GM21723 (cell line): ENCODE measurements around the gene PODNL1.
"Not testable (repeated sequence)": the region's sequence is repeated elsewhere in the genome, so short reads cannot be mapped to it uniquely, and the experiment has no call there.

Experiments
- ATAC-seq: cut with Tn5 transposase; IDR thresholded peaks from one replicate; pipeline ENCODE4 v1.9.1; 2021; ENCODE audit warnings: mild to moderate bottlenecking, moderate library complexity; ENCODE audit not compliant: unreplicated experiment

Gene PODNL1

DNA sequence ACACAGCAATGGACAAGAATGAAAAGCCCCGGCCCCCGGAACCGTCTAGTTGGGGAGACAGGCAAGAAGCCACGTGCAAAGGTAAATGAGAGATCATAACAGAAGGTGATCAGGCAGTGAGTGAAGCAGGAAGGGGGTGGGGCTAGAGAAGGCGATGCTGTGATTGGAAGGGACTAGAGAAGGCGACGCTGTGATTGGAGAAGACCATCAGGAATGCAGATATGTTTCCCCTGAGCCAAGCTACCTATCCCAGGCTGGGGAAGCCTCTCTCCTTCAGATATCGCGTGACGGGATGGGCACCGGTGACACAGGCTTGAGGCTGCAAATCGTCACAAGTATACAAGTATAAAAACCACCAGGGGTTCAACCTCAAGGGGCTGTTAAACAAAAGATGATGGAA is 35.9 kb upstream of the PODNL1 start:
- no peak for ATAC-seq

GRCh38 chr19:13973479-13973878 is 35.3 kb upstream of the PODNL1 start:
- ATAC-seq: not testable (repeated sequence)

DNA sequence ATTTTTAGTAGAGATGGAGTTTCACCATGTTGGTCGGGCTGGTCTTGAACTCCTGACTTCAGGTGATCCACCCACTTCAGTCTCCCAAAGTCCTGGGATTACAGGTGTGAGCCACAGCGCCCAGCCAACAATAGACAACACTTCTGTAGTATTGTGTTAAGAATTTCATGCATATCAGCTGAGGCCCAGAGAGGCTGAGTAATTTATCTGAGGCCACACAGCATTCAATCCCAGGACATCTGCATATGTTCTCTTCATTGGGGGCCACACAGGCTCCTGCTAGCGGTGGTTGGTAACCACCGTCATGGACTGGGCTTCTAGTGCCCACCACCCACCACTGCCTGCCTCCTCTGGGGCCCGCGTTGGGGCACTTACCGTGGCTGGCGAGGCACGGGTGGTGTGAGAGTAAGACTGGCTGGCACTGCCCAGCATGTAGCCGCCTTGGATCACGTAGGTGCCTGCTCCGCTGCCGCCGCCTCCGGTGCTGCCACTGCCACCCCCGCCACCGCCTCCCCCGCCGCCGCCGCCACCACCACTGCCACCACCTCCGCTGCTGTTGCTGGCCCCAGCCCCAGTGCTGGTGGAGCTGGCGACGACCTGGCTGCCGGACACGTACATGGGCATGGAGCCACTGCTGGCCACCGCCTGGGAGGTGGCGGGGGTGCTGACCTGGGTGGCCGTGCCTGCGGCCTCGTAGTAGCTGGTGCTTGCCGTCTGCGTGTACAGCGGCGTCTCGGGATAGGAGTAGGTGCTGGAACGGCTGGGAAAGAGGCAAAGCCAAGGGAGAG is 34.3 kb upstream of the PODNL1 start:
- no peak for ATAC-seq

- not testable (repeated sequence) for ATAC-seq
These were observed 33.7 kb upstream of the PODNL1 start for GRCh38 chr19:13971868-13972267.

GRCh38 chr19:13969897-13970296 is 31.7 kb upstream of the PODNL1 start:
- no peak for ATAC-seq

DNA sequence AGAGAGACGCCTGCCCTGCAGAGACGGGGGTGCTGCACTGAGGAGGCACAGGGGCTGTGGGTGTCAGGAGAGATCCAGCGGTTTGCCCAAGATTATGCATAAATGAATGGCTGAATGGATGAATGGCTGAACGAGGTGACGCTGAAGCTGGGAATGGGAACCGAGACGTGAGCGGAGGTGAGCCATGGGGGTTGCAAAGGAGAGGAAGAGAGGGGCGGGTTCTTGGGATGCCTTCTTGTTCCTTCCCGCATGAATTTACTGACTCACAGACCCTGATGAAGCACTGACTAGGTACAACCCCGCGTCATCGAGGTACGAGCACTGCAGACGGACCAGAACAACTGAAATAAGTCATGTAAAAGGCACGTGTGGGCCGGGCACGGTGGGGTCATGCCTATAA is 30.8 kb upstream of the PODNL1 start:
- no peak for ATAC-seq

DNA sequence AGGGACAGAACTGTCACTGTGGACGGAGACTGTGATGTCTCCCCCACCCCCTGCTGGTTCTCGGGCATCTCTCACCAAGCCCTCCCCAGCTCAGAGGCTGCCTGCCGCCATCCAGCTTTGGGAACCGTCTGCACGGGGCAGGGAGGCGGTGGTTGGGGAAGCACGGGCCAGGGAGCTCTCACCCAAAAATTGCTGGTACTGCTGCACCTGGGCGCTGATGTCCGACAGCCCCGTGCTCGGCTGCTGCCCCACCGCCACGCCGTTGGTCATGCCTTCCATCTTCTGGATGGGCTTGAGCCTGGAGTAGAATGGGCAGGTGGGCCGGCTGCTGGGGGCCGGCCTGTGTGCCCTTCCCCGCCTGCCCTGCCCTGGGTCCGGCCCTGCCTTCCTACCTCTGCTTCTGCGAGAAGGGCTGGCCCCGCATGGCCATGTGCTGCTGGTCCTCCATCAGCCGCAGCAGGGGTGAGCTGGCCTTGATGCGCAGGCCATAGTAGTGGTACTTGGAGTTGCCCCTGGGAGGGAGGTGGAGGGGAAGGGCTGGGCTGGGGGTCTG is 30.2 kb upstream of the PODNL1 start:
- ATAC-seq: no peak

GRCh38 chr19:13967206-13967605 is 29.0 kb upstream of the PODNL1 start:
- ATAC-seq: not testable (repeated sequence)

GRCh38 chr19:13966684-13967128 is 28.5 kb upstream of the PODNL1 start:
- no peak for ATAC-seq

- no peak for ATAC-seq
These were observed 27.9 kb upstream of the PODNL1 start for GRCh38 chr19:13965926-13966683.

DNA sequence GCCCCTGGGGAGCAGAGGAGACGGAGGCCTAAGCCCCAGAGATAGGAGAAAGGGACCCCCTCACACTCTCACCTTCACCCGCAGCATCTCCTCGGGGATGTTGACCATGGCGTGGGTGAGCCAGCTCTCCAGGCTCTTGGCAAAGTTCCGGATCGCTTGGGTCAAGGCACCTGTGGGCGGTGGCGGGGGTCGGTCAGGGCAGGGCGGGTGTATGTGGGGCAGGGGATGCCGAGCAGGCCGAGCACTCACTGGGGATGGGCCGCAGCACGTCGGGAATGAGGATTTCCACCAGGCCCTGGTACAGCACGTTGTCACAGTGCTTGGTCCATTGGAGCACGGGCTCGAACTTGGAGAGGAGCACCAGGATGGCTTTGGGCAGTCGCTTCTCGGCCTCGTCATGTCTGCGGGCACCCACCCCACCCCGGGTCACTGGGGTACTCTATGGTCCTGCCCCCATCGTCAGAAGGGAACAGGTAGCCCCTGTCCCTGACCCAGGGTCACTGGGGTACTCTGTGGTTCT is 27.2 kb upstream of the PODNL1 start:
- no peak for ATAC-seq

GRCh38 chr19:13964776-13965175 is 26.6 kb upstream of the PODNL1 start:
- no peak for ATAC-seq

DNA sequence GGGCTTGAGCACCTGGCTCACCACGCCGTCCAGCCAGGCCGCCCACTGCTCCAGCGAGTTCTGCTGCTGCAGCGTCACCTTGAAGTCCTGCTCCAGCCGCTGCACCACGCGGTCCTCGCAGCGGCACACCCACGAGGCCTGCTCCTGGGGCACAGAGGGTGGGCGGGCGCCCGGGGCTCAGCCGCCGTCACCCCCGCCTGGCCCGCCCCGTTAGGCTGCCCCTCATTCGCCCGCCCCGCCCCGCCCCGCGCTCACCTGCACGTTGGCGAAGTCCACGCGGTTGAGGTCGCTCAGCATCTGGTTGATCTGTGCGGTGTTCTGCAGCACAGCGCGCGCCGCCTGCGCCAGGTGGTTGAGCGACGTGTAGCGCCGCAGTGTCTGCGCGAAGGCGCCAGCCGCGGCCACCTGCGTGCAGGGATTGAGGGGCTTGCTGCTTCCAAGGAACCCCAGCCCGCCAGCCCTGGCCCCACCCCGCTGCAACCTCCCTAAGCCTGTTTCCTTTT is 25.4 kb upstream of the PODNL1 start:
- no peak for ATAC-seq

DNA sequence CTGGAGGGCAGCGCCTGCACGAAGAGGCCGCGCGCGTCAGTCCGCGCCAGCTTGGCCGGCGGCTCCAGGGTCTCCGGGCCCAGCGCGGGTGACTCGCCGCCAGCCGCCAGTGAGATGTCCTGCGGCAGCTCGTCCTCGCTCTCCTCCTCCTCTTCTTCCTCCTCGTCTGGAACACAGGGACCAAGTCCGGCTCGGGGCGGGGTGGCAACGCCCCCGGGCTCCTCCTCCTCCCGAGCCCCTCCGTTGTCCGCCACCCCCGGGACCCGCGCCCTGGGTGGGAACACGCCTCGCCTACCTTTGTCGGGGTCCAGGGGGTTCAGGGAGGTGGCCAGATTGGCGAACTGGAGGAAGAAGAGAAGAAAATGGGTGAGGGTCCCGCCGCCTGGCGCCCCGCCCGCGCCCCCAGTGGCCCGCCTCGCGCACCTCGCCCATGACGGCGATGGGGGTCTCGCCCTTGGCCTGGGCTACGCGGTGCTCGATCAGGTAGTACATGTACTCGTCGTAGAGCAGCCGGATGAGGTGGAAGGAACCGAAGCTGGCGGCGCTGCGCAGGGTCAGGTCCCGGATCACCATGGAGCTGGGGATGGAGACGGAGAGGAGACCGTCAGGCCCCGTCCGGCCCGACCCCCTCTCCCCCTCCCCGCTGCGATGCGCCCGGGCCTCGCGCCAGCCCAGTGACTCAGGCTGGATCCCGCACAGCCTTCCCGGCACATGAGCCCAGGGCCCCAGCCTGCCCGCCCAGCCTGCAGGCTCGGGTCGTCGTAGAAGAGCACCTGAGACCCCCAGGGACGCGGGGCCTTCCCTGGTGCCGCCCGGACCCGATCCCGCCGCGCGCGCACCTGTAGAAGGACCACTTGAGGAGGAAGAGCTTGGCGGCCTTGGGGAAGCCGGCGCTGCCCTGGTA is 24.7 kb upstream of the PODNL1 start:
- no peak for ATAC-seq

- ATAC-seq: no peak
These were observed 23.8 kb upstream of the PODNL1 start for GRCh38 chr19:13961826-13962698.

- ATAC-seq: no peak
These were observed 22.9 kb upstream of the PODNL1 start for GRCh38 chr19:13960863-13961784.

DNA sequence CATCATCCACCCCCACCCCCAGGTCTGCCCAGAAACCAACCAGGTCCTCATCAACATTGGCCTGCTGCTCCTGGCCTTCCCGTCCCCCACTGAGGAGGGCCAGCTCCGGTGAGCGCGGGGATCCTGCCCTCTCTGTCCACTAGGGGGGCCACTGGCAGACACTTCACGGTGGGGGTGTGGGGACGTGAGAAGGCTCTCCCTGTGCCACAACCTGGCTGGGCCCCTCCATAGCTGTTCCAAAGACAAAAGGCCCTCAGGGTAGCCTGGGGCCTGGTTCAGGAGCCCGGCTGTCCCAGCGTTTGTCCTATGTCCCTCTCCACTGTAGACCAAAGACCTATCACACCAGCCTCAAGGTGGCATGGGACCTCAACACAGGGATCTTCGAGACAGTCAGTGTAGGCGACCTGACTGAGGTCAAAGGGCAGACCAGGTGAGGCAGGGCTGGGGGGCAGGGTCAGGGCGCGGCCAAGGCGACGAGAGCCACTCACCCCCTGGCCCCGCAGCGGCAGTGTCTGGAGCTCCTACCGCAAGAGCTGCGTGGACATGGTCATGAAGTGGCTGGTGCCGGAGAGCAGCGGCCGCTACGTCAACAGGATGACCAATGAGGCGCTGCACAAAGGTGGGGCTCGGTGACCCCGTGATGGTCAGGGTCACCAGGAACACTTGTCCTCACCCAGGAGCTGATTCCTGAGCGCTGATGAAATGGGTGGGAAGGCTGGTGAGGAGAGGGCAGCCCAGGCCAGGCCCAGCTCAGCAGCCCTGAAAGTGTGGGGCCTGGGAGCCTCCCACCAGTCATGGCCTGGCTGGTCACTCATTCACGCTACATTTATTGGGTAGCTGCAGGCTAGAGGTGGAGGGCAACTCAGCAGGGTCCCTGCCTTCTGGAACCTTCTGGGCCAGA is 22.0 kb upstream of the PODNL1 start:
- no peak for ATAC-seq
